Stimulated activated CD8-positive, alpha-beta memory T cell treated with anti-CD3 and anti-CD28 coated beads, Interleukin-7, amount 100 ng/mL, for 48 hours (primary cell): ENCODE results near the gene CLPX.
"Not testable (repeated sequence)": the region's sequence is repeated elsewhere in the genome, so short reads cannot be mapped to it uniquely, and the experiment has no call there.

ENCODE experiments used
- DNase-seq, 2 donors: peaks; one replicate each; pipeline ENCODE4 v3.0.0-alpha.2; 2020; ENCODE audit warnings: low read depth in 1 of 2; ENCODE audit errors: extremely low read depth in 1 of 2

CLPX gene

DNA sequence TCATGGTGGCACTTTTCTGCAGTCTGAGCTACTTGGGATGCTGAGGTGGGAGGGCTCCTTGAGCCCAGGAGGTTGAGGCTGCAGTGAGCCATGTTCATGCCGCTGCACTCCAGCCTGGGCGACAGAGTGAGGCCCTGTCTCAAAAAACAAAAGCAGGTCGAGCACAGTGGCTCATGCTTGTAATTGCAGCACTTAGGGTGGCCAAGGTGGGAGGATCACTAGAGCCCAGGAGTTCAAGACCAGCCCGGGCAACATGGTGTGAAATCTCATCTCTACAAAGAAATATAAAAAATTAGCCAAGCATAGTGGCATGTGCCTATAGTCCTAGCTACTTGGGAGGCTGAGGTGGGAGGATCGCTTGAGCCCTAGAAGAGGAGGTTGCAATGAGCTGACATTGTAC, 80.1 kb downstream of the CLPX start:
- DNase-seq = no peak

DNA sequence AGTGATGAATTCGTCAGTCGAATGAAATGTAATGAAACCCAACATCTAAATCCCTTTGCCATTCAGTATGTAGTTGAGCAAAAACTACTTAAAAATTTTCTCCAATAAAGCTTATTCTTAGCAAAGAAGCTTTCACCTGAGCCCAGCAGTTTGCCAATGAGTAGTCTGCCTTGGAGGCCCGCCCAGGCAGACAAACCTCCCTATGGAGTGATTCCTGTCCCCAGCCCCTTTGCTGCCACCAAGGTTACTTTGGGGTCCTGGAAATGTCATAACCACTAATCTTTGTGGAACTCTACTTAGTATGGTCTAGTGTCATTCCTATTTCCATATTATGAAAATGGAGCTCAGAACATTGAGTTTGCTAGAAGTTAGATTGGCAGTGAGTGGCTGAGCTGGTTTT, 82.2 kb downstream of the CLPX start:
- DNase-seq = no peak

DNA sequence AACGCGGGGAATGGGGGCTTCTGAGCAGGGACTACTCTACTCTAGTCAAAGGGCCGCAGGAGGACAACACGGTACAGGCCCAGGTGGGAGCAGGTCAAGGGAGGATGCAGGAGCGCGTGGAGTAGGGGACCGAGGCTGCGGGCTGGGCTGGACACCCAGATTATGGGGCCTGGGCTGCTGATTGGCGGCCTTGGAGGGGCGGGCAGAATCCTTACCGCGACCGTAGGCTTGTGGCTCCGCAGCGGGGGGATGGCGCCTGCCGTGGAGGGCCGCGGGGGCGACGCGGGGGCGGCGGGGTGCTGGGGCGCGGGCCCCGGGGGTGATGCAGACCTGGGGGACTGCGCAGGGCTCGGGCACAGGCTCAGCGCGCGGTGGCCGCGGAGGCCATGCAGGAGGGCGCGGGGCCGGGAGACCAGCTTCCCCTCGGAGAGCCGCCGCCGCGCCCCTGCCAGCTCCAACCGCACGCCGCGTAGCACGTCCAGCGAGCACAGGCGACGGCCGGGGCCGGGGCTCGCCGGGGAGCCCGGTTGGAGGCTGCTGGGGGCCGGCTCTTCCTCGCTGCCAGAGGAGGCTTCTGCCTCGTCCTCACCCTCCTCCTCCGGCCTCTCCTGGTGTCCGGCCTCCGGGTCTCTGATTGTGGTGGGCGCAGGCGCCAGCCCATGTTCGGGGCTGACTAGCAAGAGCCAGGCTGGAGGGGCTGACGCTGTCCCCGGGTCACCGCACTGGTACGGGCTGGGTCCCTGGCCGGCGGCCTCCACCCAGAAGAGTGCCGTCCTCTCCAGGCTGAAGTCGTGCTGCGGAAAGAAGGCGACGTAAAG, 83.0 kb downstream of the CLPX start:
- no peak for DNase-seq

DNA sequence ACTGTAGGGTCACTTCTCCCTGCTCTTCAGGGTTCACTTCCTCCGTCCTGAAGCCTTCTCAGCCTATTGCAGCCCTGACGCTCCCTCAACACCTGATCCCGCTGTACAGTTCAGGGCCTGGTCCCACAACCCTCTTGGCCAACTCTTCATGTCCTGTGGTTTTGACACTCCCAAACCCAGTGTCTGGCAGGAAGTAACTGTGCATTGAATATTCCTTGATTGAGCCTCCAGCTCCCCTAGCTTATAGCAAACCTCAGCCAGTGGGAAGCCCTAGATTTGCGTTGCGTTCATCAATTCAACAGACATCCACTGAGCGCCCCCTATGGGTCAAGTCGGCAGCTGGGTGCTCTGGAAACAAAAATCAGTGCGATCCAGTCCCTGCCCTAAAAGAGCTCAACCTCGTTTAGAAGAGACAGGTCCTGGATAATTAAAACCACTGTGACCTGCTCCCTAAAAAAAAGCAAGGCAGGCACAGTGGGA, 83.7 kb downstream of the CLPX start:
- DNase-seq = peak in 1 of 2 donors; percentile 42

DNA sequence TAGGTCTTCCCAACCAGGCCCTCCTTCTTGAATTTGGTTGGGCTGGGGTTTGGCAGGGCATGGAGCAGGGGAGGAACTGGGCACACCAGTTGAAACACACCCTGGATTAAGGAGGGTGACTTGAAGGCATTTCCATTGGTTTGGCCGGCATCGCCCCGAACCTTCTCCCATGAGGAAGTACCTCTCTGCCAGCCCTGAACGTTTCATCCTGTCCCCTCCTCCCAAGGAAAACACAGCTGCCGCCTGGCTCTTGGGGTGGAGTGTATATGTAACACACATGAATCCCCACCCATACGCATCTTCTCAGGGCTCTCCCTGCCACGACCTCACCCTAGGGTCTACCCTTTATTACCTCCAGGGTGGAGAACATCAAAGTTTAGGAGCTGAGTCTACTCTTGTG, 84.7 kb downstream of the CLPX start:
- no peak for DNase-seq

DNA sequence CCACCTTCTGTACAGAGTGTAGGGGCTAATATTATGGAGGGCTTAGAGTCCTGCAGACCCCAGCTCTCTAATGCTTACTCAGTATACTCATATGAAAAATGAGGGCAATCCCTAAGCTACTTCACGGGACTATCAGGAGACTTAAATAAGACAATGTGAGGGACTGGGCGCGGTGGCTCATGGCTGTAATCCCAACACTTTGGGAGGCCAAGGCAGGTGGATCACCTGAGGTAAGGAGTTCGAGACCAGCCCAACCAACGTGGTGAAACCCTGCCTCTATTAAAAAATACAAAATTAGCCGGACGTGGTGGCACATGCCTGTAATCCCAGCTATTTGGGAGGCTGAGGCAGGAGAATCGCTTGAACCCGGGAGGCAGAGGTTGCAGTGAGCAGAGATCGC, 85.3 kb downstream of the CLPX start:
- DNase-seq = not testable (repeated sequence)

DNA sequence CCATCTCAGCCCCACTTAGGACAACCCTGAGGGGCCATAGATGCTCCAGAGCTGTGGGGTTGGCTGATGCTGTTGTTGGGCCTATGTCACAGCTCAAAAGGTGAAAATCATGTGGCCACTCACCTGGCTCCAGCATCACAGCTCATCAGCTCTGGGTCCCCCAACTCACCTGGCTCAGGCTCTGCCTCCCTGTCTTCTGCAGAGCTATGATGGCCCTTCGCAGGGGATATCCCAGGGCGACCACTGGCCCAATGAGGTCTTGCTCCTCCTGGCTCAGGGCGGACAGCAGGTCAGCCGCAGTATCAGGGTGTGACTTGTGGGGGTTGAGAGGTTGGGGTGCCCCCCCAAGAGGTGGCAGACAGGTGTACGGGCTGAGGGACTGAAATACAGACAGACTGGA, 85.8 kb downstream of the CLPX start:
- DNase-seq = no peak
